MM.1S (cell line): ENCODE data around the gene KCNN2.

Experiments
- CTCF ChIP-seq: fragments of 300-600 bp; sonication (generic); IDR thresholded peaks from 2 replicates; pipeline ENCODE4 v1.5.1; 2016; ENCODE audit warnings: antibody characterized with exemption, low read length, mixed read lengths
- EZH2 ChIP-seq: fragments of 300-600 bp; sonication (generic); optimal IDR thresholded peaks from 2 replicates; pipeline ENCODE3; 2017; ENCODE audit warnings: low read depth, mild to moderate bottlenecking, antibody characterized with exemption, low read length, mixed read lengths

GRCh38 chr5:114335391-114335790 lies 26.5 kb upstream of the KCNN2 start:
- TF ChIP-seq CTCF = no peak
- TF ChIP-seq EZH2 = no peak
